ENCODE measurements around the gene TERB1.

- no peak for TF ChIP-seq CTCF (IDR thresholded peaks at IDR 0.05; ENCODE audit: poor library complexity, severe bottlenecking)
- no peak for TF ChIP-seq RAD21 (conservative IDR thresholded peaks at IDR 0.05)
- no peak for TF ChIP-seq TAF1 (IDR thresholded peaks at IDR 0.05; ENCODE audit: low read depth)
- TF ChIP-seq, protein P1, sequence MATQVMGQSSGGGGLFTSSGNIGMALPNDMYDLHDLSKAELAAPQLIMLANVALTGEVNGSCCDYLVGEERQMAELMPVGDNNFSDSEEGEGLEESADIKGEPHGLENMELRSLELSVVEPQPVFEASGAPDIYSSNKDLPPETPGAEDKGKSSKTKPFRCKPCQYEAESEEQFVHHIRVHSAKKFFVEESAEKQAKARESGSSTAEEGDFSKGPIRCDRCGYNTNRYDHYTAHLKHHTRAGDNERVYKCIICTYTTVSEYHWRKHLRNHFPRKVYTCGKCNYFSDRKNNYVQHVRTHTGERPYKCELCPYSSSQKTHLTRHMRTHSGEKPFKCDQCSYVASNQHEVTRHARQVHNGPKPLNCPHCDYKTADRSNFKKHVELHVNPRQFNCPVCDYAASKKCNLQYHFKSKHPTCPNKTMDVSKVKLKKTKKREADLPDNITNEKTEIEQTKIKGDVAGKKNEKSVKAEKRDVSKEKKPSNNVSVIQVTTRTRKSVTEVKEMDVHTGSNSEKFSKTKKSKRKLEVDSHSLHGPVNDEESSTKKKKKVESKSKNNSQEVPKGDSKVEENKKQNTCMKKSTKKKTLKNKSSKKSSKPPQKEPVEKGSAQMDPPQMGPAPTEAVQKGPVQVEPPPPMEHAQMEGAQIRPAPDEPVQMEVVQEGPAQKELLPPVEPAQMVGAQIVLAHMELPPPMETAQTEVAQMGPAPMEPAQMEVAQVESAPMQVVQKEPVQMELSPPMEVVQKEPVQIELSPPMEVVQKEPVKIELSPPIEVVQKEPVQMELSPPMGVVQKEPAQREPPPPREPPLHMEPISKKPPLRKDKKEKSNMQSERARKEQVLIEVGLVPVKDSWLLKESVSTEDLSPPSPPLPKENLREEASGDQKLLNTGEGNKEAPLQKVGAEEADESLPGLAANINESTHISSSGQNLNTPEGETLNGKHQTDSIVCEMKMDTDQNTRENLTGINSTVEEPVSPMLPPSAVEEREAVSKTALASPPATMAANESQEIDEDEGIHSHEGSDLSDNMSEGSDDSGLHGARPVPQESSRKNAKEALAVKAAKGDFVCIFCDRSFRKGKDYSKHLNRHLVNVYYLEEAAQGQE (IDR thresholded peaks at IDR 0.05; ENCODE audit: borderline replicate concordance), result no peak
- TF ChIP-seq EZH2 (IDR thresholded peaks at IDR 0.05; ENCODE audit: borderline replicate concordance, insufficient read depth, low read length, poor library complexity, severe bottlenecking), result no peak
- TF ChIP-seq POLR2AphosphoS5 (IDR thresholded peaks at IDR 0.05), result no peak
- no peak for TF ChIP-seq EP300 (conservative IDR thresholded peaks at IDR 0.05; ENCODE audit: poor library complexity, severe bottlenecking)
- no peak for TF ChIP-seq SMC3 (conservative IDR thresholded peaks at IDR 0.05; ENCODE audit: poor library complexity)
Observed at GRCh38 chr16:66845080-66845410, 43.7 kb upstream of the TERB1 start.
